C4-2B (cell line): Measurements from ENCODE around the gene NUMB.
A peak's percentile ranks its signal among the peaks of the same experiment; 100 is the strongest.

Experiments
- H3K27ac ChIP-seq: fragments of 450-650 bp; 2 replicates; pipeline ENCODE4 v1.5.1; 2017
- CTCF ChIP-seq: fragments of 450-650 bp; conservative IDR thresholded peaks from 2 replicates; pipeline ENCODE4 v1.5.1; 2017; ENCODE audit warnings: mild to moderate bottlenecking
- ZFX ChIP-seq: fragments of 450-650 bp; IDR thresholded peaks from 2 replicates; pipeline ENCODE4 v1.6.1; 2017

The NUMB gene

DNA sequence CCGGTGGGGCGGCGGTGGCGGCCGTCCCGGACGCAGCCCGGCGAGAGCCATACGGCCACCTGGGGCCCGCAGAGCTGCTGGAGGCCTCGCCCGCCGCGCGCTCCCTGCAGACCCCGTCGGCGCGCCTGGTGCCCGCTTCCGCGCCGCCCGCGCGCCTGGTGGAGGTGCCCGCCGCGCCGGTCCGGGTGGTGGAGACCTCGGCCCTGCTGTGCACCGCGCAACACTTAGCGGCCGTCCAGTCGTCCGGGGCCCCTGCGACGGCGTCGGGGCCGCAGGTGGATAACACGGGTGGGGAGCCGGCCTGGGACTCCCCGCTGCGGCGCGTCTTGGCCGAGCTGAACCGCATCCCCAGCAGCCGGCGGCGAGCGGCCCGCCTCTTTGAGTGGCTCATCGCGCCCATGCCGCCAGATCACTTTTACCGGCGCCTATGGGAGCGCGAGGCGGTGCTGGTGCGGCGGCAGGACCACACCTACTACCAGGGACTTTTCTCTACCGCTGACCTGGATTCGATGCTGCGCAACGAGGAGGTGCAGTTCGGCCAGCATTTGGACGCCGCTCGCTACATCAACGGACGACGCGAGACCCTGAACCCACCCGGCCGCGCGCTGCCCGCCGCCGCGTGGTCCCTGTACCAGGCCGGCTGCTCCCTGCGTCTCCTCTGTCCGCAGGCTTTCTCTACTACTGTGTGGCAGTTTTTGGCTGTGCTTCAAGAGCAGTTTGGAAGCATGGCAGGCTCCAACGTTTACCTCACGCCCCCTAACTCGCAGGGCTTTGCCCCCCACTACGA, 33.1 kb upstream of the NUMB start:
- no peak overlapping the region; the same call in 1 of the 2 replicates for H3K27ac ChIP-seq
- TF ChIP-seq ZFX = no peak
- TF ChIP-seq CTCF = no peak

GRCh38 chr14:73489481-73490175, 31.3 kb upstream of the NUMB start:
- TF ChIP-seq CTCF (no peak), ZFX (no peak)
- H3K27ac ChIP-seq = no peak overlapping the region

DNA sequence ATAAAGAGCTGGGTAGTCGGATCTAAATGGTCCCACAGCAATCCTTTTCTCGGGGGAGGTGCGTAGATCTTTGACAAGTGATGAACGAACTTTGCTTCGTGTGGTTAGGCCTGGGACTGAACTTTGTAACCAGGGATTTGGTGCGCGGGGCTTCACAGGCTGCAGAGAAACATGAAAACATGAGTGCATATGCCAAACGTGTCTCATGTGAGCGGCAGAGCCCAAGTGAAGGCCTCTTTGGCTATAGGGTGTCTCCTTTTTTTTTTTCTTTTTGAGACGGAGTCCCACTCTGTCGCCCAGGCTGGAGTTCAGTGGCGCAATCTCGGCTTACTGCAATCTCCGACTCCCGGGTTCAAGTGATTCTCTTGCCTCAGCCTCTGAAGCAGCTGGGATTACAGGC, 20.3 kb upstream of the NUMB start:
- TF ChIP-seq CTCF = no peak
- TF ChIP-seq ZFX = no peak

DNA sequence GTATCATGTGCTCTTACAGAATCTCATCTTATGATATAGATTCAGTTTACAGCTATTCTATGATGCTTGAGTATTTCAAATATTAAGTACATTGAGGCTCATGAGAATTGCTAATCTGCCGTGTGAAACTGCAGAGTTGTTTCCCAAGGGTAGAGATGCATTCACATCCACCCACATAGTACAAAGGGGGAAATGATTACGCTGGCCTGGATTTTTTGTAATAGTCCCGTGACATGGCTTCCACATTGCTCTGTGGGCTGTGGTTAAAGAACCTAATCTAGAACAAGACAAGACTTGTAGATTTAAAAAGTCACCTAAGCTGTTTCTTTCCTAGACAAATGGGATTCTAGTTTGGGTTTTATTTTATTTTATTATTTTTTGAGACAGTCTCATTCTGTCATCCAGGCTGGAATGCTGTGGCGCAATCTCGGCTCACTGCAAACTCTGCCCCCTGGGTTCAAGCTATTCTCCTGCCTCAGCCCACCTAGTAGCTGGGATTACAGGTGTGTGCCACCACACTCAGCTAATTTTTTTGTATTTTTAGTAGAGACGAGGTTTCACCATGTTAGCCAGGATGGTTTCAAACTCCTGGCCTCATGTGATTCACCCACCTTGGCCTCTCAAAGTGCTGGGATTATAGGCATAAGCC, 19.4 kb upstream of the NUMB start:
- H3K27ac ChIP-seq = no peak overlapping the region
- no peak for TF ChIP-seq ZFX
- no peak for TF ChIP-seq CTCF

More for the DNA sequence above, 20.3 kb upstream of the NUMB start:
- no peak overlapping the region for H3K27ac ChIP-seq

GRCh38 chr14:73476451-73476931, 18.1 kb upstream of the NUMB start:
- TF ChIP-seq CTCF = no peak
- 0 out of 2 replicates have a peak, but pooled peaks have one; percentile 9 for TF ChIP-seq ZFX
- H3K27ac ChIP-seq = no peak overlapping the region

GRCh38 chr14:73474952-73475351, 16.6 kb upstream of the NUMB start:
- H3K27ac ChIP-seq = no peak overlapping the region
- TF ChIP-seq ZFX = no peak
- no peak for TF ChIP-seq CTCF
